NCI-H2081 treated with DMSO at 0.1 percent for 48 hours (cell line): ENCODE data around the gene OLR1.
"Not testable (repeated sequence)": the region's sequence is repeated elsewhere in the genome, so short reads cannot be mapped to it uniquely, and the experiment has no call there.

Source experiments
- DNase-seq: peaks from one replicate; lab custom pipeline; 2025; lab: John Stamatoyannopoulos, UW

The OLR1 gene

GRCh38 chr12:10171973-10172728, at the start of gene OLR1:
Gene OLR1 (minus strand): TSS chr12:10172132. CDS start chr12:10172077, 55 bp downstream.
- DNase-seq, result no peak

DNA sequence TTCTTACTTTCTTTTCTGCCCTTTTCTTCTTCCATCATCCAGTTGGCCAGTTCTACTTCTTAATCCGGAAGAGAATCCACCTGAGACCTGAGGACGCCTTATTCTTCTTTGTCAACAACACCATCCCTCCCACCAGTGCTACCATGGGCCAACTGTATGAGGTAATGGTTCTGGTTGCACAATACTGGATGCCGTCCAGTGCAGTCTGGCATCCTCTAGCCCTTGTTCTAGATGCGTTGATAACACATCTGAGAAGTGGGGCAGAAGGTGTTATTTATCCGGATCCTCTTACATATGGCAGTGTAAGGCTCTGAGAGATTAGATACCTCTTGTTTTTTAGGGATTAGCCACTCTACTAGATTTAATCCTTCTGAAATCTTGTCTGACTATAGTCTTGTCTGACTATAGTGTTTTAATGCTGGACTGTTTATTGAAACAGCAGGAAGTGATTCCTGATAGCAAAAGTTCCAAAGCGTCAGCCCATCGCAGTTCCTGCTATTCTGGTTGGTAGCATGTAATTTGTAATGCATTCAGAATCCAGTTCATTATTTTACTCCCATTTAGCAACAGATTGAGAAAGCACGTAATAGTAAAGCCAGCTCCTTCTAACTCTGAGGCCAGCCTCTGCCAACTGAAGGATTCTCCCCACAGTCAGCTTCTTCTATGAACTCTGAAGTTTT, 48.6 kb upstream of the OLR1 start:
- DNase-seq, result no peak

DNA sequence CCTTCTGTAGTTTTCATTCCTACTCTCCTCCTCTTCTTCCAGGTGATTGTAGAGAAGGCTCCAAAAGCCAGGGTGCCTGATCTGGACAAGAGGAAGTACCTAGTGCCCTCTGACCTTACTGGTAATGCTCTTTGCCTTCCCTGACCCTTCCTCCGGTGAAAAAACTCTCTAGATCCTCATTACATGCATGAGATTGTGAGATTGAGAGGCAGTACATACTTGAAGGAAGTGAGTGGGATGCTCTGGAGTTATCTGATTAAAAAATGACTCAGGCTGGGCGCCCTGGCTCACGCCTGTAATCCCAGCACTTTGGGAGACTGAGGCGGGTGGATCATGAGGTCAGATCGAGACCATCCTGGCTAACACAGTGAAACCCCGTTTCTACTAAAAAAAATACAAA, 46.1 kb upstream of the OLR1 start:
- DNase-seq, result no peak

- DNase-seq, result not testable (repeated sequence)
Observed at GRCh38 chr12:10215946-10216345, 44.0 kb upstream of the OLR1 start.

DNA sequence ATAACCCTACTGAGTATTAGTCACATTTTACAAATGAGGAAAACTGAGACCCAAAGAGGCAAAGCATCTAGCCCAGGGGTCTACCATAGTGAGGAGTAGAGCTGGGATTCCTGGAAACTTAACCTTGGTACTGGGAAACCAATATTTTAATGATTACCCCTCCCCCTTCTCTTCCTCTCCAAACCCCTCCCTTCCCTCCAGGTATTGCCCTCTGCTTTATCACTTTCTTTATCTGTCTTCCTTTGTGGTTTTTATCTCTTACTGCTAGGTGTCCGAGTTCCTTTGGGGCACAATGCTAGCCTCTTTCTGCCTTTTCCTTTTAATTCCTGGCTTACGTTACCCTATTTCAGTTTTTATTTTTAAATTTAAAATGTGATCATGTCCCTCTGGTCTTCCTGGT, 43.5 kb upstream of the OLR1 start:
- DNase-seq, result no peak

GRCh38 chr12:10214895-10215267, 42.9 kb upstream of the OLR1 start:
- DNase-seq, result no peak

GRCh38 chr12:10214136-10214894, 42.4 kb upstream of the OLR1 start:
- DNase-seq, result no peak

DNA sequence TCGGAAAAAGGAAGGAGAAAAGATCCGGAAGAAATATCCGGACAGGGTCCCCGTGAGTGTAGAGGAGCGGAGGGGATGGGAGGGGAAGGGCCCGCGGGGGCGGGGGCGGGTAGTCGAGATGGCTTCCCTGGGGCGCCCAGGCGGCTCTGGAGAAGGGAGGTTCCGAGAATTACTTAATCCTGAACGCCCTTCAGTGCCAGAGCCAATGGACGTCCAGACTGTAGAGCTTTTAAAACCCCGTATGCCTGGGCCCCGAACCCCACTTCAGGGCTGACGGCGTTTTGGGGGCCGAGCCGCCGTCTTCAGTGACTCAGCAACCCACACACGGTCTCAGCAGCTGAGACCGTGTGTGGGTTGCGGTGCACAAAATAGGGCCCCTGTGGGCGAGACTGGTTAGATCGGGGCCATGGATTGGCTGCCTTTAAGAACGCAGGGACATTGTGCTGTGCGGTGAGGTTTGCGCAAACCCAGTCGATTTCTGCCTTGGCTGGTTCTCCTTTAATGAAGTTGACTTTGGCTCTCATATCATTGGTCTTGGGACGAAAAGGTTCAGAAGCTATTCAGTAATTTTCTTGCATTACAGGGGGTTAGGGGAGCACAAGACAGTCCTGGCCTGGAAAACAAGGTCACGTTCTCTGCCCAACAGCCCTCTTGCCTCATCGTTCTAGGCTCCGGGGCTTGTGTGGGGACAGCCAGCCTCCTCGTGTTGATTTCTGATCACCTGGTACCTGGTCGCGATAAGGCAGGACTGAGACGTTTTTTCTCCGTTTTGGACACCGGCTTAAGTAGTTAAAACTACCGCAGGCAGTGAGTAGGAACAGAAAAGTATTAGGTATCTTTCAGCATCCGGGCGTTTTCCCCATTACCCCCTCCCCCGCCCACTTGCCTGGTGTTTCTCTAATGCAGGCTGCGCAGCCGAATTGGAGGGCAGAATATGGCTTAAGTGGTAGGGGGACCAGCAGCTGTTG, 41.5 kb upstream of the OLR1 start:
- no peak for DNase-seq

DNA sequence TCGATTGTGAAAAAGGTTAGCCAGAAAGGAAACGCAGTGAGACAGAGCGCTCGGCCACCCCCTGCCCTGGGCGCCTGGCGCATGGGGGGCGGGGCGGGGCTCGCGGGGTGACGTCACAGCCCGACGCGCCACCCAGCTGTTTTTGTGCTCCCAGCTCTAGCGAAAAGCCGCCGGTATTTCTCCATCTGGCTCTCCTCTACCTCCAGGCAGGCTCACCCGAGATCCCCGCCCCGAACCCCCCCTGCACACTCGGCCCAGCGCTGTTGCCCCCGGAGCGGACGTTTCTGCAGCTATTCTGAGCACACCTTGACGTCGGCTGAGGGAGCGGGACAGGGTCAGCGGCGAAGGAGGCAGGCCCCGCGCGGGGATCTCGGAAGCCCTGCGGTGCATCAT, 40.8 kb upstream of the OLR1 start, which contains the start of gene GABARAPL1:
Gene GABARAPL1 (plus strand): TSS at position 139 of the 393 bp plus-strand sequence. CDS start 253 bp downstream, at position 392.
- no peak for DNase-seq

GRCh38 chr12:10211940-10212738, 40.2 kb upstream of the OLR1 start:
- peak; percentile 20 for DNase-seq

DNA sequence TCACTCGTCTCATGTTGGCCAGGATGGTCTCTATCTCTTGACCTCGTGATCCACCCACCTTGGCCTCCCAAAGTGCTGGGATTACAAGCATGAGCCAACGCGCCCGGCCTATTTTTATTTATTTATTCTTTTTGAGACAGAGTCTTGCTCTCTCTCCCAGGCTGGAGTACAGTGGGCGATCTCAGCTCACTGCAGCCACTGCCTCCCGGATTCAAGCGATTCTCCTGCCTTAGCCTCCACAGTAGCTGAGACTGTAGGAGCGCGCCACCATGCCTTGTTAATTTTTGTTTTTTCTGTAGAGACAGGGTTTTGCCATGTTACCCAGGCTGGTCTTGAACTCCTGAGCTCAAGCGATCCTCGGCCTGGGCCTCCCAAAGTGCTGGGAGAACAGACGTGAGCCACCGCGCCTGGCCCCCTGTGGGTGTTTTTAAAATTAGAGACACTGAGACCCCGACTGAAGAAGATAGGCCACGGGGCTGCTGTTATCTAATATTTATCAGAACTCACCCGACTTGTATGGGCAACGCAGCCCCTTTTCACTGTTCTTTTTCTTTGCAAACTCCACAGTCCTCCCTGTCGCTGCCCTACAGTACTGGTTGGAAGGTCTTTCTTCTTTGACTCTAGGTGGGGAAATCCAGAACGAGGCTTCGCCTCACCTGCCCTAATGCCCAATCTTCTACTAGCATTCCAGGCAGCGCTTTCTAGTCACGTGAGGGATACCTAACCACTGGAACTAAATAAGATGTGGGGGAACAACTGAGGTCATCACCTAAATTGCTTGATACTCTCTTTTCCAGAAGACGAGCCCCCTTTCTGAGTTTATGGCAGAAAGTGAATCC, 39.4 kb upstream of the OLR1 start:
- no peak for DNase-seq

DNA sequence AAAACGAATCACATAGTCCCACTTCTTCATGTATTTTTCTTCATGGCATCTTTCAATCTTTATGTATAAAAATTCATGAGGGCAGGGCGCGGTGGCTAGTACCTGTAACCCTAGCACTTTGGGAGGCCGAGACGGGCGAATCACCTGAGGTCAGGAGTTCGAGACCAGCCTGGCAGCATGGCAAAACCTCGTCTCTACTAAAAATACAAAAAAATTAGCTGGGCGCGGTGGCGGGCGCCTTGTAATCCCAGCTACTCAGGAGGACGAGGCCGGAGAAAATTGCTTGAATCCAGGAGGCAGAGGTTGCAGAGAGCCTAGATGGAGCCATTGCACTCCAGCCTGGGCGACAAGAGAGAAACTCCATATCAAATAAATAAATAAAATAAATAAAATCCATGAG, 38.3 kb upstream of the OLR1 start:
- no peak for DNase-seq

GRCh38 chr12:10207136-10207535, 35.2 kb upstream of the OLR1 start:
- no peak for DNase-seq

DNA sequence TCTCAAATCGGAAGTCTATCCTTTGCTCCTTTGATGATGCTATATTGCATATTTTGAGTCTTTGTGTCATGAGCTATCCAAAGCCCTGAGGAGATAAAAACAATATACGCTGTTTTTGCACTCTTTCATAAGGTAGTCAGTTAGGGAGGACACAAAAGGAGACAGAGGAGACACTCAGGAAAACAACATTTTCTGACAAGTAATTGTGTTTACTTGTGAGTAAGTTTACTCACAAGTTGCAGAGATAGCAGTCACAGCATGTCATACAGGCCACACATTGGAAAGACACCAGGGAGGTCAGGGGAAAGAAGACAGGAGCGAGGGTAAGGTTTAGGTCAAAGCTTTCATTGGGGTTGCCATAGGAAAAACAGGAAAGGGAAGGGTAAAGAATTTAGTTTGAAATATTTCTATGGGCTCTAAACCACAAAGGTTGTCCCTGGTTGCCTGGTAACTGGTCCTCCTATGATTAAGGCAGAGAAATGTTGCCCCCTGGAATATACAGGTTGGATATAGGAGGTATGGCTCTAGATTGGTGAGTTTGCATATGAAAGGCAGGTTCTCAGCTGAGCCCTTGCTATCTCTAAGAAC, 33.4 kb upstream of the OLR1 start:
- no peak for DNase-seq

- DNase-seq, result not testable (repeated sequence)
Observed at GRCh38 chr12:10204495-10204894, 32.6 kb upstream of the OLR1 start.

GRCh38 chr12:10197879-10198278, 25.9 kb upstream of the OLR1 start:
- no peak for DNase-seq

DNA sequence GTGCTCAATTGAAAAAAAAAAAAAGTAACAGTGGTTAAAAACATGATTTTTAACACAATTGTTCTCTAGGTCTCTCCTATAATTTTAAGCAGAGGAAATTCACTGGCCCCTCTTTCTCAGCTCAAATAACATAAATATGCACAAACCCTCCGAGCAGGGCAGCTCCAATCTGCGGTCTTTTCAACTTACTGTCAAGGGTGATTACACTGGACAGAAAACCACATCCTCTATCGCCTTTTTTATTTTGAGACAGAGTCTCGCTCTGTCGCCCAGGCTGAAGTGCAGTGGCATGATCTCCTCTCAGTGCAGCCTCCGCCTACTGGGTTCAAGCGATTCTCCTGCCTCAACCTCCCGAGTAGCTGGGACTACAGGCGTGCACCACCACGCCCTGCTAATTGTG, 24.3 kb upstream of the OLR1 start:
- no peak for DNase-seq

- no peak for DNase-seq
Observed at GRCh38 chr12:10194160-10194670, 22.3 kb upstream of the OLR1 start.

DNA sequence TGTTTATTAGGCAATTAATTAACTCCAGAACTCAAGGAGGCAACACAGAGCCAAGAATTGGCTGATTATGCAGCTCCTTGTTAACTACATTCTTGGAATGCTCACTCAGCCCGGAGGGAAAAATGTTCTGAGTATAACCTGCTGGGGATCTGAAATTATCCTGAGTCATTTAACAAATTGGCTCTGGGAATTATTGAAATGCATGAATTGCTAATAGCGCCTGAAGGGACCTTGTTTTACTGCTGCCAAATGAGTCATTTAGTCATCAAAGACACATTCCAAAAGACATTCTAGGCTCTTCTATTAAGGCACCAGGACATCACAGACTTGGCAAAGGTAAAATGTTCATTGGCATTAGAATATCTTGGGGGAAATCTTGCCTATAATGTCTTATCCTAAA, 19.9 kb upstream of the OLR1 start:
- DNase-seq, result no peak
